HuH-7 (cell line): ENCODE results near the gene SERTAD3.

Experiments
- DNase-seq: peaks from one replicate; pipeline ENCODE4 v3.0.0; 2011; ENCODE audit warnings: low spot score

The SERTAD3 gene

GRCh38 chr19:40425450-40426287 lies 18.5 kb downstream of the SERTAD3 start, which contains the start of gene SERTAD1:
SERTAD1 (minus strand) TSS chr19:40425992; CDS start chr19:40423546, 2,446 bp downstream.
- peak; percentile 97 for DNase-seq

DNA sequence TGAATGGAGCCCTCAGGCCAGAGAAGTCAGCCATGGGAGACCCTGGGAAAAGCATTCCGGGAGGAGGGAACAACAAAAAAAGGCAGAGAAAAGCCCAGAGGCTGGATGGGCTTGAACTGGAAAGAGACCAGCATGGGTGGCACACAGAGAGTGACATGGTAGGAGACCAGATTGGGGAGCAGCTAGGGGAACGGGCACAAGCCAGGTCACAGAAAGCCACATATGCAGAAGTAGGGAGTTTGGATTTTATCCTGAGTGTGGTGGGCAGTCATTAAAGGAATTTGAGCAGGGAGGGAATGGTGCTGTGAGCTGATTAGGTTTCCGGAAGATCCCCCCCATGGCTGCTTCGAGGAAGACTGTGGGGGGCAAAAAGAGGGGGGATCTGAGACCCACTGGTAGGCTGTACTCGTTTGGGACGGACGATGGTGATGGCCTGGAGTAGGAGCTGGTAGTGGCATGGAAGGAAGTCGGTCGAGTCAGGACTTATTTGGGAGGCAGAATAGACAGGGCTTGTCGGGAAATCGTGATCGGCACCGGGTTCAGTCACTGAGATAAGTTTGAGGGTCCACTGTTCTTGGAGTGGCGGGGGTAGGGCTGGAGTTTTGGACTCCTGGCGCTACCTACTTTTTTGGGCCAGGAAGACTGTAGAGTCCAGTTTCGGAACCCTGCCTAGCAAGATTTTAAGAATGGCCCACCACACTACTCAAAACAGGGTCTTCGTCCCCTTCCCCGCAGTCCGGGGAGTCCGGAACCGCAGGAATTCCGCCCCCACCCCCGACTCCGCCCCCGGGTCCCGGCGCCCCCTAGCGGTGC lies 19.3 kb downstream of the SERTAD3 start:
- DNase-seq, result no peak

GRCh38 chr19:40423938-40424337 lies 20.2 kb downstream of the SERTAD3 start:
- no peak for DNase-seq

DNA sequence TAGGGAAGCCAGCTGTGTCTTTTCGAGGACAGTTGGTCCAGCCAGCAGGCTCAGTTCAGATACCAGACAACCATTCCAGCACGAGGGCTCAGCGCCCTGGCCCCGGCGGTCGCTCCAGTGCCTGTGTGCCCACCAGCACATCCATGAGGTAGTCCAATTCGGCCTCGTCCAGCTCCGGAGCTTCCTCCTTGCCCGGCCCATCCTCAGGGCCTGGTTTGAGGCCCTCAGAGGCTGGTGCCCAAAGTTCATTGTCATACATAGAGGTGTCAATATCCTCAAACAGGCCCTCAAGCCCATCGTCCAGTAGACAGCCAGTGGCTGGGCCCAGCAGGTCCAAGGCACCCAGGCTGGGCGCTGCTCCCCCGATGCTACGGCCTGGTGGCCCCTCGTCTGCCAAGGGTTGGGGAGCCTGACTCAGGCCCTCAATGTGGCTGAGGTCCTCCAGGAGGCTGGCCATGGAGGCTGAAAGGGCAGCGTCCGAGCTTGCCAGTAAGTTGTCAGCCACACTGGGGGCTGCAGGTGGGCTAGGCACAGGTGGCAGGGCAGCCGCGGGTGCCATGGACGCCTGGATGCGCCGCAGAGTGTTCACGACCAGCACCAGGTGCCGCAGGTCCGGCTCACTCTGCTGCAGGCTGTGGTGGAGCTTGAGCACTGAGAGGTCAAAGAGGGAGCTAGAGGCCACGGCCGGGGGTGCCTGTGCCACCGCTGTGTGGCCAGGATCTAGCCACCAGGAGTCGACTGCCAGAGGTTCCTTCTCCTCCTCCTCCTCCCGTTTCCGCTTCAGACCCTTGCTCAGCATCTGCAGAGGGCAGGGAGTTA lies 21.2 kb downstream of the SERTAD3 start:
- DNase-seq, result no peak

- no peak for DNase-seq
Observed at GRCh38 chr19:40421993-40422747, 22.0 kb downstream of the SERTAD3 start.

- DNase-seq, result peak; percentile 96
Observed at GRCh38 chr19:40420766-40421765, 23.1 kb downstream of the SERTAD3 start.

GRCh38 chr19:40420451-40420765 lies 23.7 kb downstream of the SERTAD3 start:
- no peak for DNase-seq

- DNase-seq, result no peak
Observed at GRCh38 chr19:40419780-40420179, 24.4 kb downstream of the SERTAD3 start.

- DNase-seq, result no peak
Observed at GRCh38 chr19:40419066-40419612, 25.0 kb downstream of the SERTAD3 start.

- no peak for DNase-seq
Observed at GRCh38 chr19:40418040-40418439, 26.1 kb downstream of the SERTAD3 start.

DNA sequence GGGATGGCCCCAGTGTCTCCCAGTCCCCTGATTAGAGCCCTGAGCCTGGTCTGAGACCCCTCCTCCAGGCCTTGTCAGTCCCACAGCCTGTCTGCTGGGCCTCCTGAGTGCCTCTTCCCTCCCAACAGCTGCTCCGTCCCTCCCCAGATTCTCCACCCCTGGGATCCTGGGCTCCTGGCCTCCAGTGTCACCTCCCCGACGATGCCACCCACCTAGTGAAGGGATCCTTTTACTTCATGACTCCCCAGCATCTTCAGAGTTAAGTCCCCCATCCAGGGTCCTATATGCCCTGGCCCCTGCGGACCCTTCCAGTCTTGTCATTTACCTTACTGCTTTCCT lies 26.5 kb downstream of the SERTAD3 start:
- no peak for DNase-seq

GRCh38 chr19:40416918-40417642 lies 27.1 kb downstream of the SERTAD3 start:
- no peak for DNase-seq

DNA sequence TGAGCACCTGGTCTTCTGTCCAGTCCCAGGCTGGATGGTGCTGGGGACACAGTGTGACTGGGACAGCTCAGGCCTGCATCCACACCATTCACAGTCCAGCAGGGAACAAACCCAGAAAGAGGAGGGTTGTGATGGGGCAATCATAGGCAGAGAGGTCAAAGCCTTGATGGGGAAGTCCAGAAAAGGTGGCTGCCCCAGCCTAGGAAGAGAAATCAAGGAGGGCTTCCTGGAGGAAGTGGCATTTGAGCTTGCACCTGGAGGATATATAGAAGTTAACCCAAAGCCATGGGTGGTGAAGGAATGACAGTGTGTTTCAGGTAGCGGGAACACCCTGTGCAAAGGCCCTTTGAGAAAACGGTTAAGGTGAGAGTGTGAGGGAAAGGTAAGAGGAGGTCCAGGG lies 28.4 kb downstream of the SERTAD3 start:
- no peak for DNase-seq

- no peak for DNase-seq
Observed at GRCh38 chr19:40414542-40415535, 29.3 kb downstream of the SERTAD3 start.

DNA sequence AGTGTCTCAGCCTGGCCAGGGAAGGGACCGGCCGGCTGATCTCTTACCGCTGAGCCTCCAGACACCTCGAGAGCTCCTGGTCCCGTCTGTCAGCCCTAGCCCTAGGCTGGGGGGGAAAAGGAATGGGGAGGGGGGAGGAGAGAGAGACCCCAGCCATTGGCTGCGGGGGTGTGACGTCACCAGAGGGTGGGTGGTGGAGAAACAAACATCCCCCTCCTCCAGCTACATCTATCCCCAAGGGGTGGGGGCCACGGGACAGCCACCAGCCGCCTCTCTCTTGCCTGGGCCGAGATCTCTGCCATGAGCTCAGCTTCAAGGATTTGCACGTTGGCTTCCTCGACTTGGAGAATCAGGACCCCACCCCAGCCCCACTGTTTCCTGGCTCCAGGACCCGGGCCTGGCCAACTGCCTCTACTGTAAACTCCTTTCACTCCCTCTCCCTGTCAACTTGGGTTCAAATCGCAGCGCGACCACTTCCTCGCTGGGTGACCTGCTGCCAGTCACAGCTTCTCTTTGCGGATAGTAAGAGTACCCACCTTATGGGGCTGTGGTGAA lies 30.8 kb downstream of the SERTAD3 start, which contains the start of gene PRX:
TSS of gene PRX (minus strand) at position 88 of the 555 bp plus-strand sequence. CDS start 5,446 bp downstream, outside the sequence.
- DNase-seq, result no peak

DNA sequence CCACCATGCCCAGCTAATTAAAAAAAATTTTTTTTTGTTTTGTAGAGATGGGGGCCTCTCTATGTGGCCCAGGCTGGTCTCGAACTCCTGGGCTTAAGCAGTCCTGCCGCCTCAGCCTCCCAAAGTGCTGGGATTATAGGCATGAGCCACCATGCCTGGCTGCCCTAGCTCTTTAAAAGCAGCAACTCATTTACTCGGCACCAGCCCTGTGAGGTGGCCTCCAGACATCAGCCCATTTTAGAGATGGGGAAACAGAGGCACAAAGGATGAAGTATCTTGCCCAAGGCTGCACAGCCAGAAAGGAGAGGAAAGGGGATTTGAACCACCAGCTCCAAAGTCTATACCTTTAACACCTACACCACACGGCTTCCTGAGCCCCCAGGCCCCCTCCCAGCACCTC lies 31.3 kb downstream of the SERTAD3 start:
- DNase-seq, result no peak

DNA sequence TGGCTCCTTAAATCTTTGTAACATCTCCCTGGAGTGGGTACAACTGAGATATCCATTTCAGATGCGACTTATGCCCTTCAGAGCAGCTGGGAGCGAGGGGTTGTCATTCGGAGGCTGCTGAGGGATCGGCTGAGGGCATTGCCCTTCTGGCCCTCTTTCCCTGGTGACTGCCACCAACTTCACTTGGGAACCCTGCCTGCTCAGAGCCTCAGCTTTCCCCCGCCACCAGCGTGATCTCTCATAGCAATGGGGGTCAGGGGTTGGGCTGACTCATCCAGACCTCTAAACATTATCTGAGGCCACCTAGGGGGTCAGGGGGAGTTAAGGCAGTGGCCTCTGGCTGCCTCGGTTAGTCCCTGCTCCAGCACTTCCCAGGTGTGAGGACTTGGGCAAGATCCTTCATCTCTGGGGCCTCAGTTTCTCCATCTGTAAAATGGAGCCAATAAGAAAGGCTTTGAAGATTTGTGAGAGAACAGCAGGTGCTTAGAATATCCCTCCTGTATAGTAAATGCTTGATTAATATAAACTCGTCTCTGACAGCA lies 32.1 kb downstream of the SERTAD3 start:
- no peak for DNase-seq
